ENCODE results near the gene PLA2G2F.
A peak's percentile ranks its signal among the peaks of the same experiment; 100 is the strongest.

Gene PLA2G2F, protein sequence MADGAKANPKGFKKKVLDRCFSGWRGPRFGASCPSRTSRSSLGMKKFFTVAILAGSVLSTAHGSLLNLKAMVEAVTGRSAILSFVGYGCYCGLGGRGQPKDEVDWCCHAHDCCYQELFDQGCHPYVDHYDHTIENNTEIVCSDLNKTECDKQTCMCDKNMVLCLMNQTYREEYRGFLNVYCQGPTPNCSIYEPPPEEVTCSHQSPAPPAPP

DNA sequence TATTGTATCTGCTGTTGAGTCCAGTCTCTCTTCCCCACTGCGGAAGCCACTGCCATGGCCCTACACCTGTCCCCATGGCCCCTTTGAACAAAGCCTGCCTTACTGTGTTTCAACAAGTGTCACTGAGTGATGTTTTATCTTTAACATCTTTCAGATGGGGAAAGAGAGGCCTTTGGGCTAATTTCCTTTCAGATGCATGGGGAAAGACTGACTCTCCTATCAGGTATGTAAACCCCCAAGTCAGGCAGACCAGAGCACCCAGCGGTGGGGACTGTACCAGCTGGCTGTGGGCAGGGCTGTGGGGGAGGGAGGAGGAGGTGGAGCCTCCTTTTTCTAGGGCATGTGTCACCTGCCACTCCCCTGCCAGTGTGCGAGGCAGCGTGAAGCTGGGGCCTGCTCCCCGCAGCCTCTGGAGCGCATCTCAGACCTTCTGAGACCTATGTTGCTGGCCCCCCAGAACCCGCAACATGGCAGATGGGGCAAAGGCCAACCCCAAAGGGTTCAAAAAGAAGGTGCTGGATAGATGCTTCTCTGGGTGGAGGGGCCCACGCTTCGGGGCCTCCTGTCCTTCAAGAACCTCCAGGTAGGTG, at the start of gene PLA2G2F:
Gene PLA2G2F (plus strand): TSS at position 363 of the 590 bp plus-strand sequence. CDS start 105 bp downstream, at position 468.
- DNase-seq = no peak

DNA sequence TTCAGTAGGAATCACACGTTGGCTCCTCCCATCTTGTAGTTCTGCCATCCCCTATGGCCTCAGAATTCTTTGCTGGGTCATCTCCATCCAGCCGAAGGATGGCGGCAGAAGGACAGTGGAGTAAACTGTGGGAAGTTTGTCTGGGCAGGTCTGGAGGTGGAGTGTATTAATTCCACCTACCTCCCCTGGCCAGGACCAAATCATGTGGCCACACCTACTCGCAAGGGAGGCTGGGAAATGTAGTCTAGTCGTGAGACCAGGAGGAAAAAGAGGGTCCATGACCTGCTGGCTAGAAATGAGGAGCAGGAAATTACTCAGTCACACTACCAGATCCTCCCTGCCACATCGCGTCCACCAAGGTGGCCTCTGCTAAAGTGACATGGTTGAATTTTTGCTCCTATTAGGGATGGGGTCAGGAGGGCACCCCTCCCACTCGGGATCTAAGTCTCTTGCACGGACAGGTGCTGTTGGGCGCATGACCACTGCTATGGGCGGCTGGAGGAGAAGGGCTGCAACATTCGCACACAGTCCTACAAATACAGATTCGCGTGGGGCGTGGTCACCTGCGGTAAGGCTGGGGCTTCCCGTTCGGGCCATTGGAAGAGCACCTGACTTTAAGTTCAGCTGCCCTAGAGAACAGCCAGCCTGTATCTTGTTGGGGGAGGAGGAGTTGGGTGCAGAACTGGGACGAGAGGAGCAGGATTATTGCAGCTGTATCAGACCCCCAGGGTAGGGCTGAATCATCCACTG, 49.6 kb upstream of the PLA2G2F start:
- no peak for DNase-seq

DNA sequence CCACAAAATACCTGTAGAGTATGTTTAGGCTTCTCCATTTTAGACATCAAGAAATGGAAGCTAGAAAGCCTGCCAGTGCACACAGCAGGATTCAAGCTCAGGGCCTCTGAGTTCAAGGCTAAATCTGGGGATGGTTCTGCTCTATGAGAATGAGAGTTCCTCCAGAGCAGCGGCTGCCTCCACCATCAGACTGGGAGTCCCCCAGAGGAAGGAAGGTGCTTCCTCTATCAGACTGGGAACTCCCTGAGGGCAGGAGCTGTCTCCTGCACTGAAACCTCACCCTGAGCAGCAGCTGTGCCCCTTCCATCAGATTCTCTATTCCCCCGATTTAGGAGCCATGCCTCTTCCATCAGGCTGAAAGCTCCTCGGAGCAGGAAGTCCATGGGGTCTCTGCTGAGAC, 49.0 kb upstream of the PLA2G2F start:
- DNase-seq = no peak

DNA sequence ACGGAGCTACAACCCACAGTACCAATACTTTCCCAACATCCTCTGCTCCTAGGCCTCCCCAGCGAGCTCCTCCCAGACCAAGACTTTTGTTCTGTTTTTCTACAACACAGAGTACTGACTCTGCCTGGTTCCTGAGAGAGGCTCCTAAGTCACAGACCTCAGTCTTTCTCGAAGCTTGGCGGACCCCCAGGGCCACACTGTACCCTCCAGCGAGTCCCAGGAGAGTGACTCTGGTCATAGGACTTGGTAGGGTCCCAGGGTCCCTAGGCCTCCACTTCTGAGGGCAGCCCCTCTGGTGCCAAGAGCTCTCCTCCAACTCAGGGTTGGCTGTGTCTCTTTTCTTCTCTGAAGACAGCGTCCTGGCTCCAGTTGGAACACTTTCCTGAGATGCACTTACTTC, 48.5 kb upstream of the PLA2G2F start:
- DNase-seq = no peak

DNA sequence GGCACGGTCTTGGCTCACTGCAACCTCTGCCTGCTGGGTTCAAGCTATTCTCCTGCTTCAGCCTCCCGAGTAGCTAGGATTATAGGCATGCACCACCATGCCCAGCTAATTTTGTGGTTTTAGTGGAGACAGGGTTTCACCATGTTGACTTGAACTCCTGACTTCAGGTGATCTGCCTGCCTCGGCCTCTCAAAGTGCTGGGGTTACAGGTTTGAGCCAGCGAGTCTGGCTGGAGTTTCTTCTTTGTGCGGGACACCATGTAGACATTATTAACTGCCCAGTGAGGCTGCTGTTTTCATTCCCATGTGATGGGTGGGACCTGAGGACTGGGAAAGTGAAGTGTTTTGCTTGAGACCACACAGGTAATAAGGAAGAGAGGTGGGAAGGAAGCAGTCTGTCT, 45.8 kb upstream of the PLA2G2F start:
- DNase-seq = no peak

DNA sequence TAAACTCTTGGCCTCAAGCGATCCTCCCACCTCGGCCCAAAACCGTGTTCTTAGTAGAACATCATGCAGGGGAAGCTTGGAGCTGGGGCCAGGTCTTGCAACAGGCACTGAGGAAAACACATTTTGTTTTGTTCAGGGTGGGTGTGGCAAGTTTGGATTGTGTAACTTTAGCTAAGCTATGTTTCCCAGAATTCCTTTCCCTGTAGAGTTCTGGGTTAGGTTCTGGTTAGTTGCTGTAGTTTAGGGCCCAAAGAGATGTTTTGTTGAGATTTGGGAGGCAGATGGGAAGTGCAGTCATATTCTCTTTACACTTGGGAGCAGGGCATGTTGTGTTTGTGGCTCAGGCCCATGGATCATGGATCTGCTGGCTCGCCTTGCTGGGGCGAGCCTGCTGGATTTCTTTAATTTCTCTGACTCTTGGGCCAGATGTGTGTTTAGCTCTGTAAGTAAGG, 45.2 kb upstream of the PLA2G2F start:
- DNase-seq = no peak

DNA sequence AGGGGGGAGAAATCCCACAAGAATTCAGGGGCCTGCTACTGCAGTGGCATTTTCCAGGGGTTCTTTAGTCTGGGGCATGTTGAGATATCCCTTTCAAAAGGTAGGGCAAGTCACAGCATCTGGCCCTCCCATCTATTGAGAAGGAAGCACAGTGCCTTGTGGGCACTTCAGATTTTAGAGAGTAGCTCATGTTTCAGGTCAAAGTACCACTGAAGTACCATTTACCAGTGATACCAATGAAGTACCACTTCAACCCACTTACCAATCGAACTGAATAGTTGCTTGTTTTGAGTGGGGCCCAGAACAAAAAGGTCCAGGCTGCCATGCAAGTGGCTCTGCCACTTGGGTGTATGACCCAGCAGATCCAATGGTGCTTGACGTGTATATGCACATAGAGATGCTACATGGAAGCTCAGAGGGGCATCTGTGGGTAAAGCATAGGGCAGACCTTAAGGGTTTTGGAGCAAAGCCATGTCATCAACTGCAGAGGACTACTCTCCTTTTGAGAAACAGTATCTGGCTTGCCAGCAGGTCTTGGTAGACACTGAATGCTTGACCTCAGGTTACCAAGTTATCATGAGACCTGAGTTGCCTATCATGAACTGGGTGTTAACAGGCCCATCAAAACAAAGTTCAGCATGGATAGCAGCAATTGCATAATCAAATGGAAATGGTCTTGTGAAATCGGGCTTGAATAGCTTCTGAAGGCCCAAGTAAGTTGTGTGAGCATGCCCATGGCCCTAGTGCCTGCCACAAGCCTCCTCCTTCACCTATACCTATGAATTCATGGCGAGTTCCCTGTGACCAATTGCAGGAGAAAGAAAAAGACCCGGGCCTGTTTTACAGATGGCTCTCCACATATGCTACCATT, 43.3 kb upstream of the PLA2G2F start:
- DNase-seq = no peak

DNA sequence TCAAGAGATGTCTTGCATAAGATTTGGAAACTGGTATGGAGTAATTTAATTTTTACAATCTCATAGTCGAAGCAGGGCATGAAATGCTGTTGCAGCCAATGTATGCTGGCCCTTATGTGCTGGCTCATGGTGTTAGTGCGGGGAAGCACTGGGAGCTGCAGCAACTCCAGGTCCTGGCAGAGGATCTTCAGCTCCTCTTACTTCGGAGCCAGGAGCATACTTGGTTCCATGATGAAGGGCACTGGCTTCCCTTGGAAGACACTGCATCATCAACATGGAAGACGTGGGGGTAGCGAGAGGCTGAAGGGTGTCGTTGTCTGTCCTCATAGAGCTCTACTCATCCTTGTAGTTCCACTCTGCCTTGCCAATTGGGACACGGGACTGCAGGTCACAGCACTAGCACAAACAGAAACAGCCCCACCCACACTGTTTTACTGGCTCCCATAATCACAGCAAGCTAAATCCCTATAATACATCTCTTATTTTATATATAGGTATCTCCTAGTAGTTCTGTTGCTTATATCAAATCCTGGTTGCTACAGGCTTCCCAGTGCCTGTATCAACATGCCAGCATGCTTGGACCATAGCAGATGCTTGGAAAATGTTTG, 42.2 kb upstream of the PLA2G2F start:
- DNase-seq = no peak

DNA sequence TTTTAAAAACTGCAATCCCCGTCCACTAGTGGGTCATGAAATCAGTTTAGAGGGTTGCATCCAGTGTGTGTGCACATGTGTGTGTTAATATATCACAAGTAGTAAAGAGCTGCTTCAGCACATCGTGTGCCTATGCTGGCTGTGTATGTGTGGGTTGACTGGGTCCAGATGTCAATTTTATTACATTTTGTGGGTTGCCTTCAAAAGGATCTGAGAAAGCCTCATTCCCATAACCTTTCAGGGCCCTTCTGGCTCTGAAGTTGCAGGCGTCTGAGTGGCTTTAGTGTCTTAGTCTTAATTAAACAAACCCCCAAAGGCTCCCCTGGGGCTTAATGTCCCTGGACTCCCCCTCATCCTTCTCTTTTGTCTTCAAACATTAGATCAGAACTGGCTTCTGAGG, 39.6 kb upstream of the PLA2G2F start:
- no peak for DNase-seq

DNA sequence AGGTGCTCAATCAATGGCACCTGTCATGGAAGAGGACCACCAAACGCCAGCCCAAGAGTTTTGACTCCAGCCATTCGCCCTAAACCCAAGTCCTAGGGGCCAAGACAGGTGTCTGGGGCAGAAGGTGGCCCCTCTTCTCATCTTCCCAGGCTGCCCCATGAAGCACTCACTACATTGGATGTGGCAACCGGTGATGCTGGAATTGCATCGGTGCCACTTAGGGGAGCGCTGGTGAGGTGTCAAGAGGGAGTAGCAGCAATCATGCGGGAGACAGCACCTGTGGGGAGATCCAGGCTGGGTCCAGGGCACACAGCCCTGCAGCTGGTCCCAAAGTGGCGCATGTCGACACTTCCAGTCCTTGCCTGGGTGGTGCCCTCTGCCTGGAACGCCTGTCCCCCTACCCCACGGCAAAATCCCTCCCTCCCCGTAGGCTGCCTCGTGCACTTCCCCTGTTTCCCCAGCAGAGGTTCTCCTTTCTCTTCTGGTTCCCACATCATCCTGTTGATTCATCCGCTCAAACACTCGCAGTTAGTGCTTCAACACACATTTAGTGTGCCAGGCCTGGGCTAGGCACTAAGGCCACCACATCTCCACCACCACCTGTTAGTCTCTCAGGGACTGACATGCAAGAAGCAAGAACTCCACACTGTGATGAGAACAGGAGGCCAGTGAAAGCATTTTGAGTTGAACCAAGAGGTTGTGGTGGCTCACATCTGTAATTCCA, 38.3 kb upstream of the PLA2G2F start:
- peak in 1 of 2 experiments; percentile 22 for DNase-seq

DNA sequence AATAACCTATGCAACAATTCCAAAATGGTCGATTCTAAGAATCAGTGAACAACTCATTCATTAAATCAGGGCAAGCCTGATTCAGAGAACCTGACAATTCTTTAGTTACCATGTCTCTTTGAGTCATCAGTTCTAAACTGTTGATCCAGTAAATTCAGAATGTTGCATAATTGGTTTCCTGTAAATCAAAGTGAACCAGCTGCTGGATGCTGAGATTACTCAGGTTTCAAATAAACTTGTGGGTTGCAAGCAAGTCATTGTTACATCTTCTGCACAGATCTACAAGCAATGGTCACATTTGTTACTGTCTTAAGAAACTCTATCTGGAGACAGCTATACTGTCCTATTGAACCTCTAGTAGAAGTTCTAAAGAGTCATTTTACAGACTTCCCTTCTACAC, 36.2 kb upstream of the PLA2G2F start:
- no peak for DNase-seq

DNA sequence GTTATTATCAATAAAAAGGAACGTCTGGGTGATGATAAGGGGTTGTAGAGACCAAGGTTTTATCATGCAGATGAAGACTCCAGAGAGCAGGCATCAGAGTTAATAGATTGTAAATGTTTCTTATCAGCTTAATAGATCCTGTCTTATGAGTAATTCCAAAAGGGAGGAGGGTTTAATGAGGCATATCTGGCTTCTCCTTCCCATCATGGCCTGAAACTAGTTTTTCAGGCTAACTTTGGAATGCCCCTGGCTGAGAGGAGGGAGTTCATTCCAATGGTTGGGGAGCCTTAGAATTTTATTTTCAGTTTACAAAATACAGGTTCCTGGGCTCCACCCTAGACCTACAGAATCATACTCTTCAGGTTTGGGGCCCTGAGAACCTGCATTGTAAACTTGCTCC, 33.3 kb upstream of the PLA2G2F start:
- DNase-seq = no peak

DNA sequence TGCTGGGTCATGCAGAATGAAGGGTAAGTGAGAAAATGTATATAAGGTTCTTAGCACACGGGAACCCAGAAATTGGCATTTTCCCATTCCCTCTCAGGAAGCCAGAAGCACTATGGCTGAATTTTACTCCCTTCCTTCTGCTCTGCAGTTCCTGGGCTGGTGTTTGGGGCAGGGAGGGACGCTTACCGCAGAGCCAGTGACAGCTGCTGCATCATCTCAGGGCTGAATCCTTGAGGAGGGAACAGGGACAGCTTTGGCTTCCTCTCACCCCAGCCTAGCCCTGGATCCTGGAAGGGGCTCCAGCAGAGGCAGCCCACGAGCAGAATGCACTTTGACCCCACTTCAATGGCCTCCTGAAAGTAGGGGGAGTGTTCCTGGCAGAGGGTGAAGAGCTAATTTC, 31.8 kb upstream of the PLA2G2F start:
- no peak for DNase-seq

DNA sequence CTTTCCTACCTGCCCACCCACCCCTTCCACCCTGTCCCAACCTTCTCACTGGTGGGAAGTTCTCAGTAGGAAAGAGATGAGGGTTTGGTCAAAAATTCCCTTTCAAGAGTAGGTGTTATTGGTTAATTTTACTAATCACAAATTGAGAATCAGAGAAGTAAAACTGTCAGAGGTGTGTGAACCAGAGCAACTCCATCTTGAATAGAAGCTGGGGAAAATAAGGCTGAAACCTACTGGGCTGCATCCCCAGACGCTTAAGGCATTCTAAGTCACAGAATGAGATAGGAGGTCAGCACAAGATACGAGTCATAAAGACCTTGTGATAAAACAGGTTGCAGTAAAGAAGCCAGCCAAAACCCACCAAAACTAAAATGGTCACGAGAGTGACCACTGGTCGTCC, 31.3 kb upstream of the PLA2G2F start:
- no peak for DNase-seq

DNA sequence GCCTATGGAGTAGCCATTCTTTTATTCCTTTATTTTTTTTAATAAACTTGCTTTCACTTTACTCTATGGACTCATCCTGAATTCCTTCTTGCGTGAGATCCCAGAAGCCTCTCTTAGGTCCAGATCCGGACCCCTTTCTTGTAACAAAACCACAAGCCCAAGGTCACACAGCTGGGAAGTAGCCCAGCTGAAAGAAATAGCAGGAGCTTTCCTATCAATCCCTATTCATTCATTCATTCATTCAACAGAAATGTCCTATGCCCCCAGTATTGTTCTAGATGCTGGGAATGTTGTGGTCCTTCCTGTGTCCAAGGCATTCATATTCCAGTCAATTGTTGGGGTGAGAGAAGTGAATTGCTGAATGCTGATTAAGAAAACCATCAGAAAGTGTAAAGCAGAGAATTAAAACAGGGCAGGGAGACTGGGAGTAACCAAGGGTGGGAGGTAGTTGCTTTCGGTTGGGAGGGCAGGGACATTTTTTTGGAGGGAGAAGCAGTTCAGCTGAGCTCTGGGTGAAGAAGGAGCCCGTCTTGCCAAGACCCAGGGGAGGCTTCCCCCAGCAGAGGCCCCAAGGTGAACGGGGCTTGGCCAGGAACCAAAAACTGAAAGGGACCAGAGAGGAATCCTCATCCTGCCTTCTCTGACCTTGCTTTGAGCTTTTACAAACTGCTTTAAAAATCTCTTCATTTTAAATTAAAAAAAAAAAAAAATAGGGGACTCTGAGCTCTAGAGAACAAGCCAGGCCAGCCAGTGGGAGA, 30.6 kb upstream of the PLA2G2F start:
- no peak for DNase-seq

DNA sequence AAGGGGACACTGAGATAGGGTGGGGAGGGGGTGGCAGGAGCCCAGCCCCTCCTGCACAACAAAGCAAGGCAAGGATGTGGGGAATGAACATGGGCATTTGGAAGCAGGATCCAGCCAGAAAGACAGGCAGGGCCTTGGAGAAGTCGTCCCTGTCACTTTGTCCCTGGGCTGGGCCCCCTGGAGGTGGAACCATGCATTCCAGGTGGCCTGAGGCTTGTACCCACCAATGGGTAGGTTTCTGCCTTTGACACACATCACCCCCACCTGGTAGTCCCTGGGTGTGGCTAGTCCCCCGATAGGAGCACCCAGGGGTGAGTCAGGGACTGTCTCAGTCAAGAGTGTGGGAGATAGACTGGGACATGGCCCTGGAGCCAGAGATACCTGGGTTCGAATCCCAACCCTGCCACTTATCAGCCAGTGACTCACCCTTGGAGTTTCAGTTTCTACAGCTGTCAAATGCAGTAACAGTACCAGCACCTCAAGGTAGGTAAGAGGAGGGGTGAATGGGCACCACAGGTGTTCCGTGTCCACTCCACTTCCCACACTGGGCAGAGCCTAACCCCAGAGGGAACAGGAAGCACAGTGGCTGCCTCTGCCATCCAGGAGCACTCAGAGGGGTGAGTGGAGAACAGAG, 29.8 kb upstream of the PLA2G2F start:
- no peak for DNase-seq

DNA sequence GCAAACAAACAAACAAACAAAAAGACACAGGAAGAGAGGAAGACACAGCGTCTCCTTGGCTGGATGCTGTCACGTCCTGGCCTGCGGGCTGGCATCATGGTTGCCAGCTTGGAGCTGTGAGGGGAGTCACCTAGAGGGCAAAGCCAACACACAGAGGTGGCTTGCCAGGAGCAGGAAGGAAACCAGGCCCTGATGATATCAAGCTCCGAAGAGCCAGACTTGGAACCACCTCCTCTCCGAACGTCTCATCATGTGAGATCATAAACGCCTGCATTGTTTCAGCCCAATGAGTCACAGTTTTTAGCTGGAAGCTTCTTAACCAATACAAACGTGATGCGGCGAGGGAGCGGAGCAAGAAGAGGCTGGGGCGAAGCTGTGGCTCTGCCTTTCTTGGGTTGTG, 28.4 kb upstream of the PLA2G2F start:
- no peak for DNase-seq

DNA sequence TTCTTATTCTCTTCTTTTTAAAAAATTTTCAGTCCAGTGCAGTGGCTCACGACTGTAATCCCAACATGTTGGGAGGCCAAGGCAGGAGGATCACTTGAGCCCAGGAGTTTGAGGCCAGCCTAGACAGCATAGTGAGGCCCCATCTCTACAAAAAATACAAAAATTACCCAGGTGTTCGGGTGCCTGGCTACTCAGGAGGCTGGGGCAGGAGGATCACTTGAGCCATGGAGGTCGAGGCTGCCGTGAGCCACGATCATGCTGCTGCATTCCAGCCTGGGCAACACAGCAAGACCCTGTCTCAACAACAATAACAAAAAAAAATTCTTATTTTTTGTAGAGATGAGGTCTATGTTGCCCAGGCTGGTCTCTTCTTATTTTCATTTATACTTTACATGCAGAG, 27.7 kb upstream of the PLA2G2F start:
- DNase-seq = no peak

DNA sequence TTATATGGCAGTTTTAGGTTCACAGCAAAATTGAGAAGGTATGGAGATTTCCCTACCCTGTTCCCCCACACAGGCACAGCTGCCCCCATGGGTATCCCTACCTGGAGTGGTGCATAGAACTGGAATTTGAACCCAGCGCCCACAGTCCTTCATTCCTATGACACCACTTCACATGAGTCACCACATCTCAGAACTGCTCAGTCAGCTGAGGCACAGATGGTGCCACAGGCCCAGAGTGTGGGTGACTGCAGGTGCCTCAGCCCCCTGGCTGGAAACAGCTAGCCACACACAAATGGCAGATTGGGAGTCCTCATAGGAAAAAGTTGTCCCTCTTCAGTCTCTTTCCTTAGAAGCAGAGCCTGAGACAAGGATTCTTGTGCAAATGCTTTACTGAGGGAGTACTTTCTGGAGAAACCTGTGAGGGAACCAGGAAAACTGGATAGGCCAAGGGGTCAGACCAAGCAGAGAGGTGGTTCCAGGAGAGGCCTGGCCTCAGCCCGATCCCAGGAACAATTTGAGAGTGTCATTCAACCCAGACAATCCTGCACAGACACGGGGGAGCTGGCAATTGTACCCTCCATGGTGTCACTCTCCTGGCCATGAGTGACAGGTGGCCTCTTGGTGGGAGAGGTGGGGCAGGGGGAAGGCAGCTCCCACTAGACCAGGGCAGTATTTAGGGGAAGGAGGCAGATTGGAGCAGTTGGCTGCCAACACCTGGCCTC, 26.7 kb upstream of the PLA2G2F start:
- no peak for DNase-seq

DNA sequence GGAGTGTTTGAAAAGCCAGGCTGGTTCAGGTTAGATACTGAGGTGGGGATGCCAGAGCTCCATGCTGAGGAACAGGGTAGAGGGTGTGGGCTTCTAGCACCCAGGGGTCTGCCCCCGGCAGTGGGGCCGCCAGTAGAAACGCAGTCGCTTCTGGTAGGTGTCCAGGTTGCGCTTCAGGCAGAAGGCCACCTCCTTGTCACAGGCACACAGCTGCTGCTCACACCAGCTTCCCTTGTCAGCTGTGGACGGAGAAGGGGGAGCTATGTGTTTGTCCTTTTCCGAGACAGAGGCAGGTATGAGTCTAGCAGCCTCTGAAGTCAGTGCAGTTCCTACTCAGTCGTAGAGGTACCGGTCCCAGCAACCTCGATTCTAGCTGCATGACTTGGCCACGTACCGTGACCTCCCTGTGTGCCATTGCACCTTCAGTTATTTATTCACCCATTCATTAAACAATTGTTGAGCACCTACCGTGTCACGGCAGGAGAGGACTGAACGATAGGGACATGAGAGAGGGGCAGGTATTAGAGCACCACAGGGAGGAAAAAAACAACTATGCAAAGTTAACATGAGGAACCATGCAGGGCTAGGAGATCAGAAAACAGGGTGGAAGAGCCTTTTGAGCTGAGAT, 25.0 kb upstream of the PLA2G2F start:
- no peak for DNase-seq

Data from SW 1271 (cell line).